Esophagus (tissue), 2 donors: Measurements from ENCODE around the gene NPM1. TPM values are rescaled to one million over a fixed set of nuclear protein-coding genes. Genes with fewer than 3 reads are reported as not detected.
"Not testable (repeated sequence)": the region's sequence is repeated elsewhere in the genome, so short reads cannot be mapped to it uniquely, and the experiment has no call there.

Experiments
- H3K27ac ChIP-seq, 2 donors: one replicate each; pipeline ENCODE4 v1.5.1; 2013; ENCODE audit warnings: low read depth in 2 of 2, mild to moderate bottlenecking in 2 of 2, inconsistent platforms in 1 of 2, low read length in 1 of 2, moderate library complexity in 1 of 2
- H3K27me3 ChIP-seq, 2 donors: one replicate each; pipeline ENCODE4 v1.6.1; 2013; ENCODE audit warnings: low read length in 2 of 2, control low read depth in 1 of 2, mild to moderate bottlenecking in 1 of 2; ENCODE audit not compliant: insufficient read depth in 2 of 2, control insufficient read depth in 1 of 2
- H3K36me3 ChIP-seq, 2 donors: one replicate each; pipeline ENCODE4 v1.6.1; 2013; ENCODE audit warnings: low read length in 1 of 2; ENCODE audit not compliant: control insufficient read depth in 2 of 2, insufficient read depth in 2 of 2
- H3K4me1 ChIP-seq, 2 donors: one replicate each; pipeline ENCODE4 v1.6.1; 2013; ENCODE audit warnings: low read length in 1 of 2; ENCODE audit not compliant: control insufficient read depth in 2 of 2, insufficient read depth in 2 of 2
- H3K4me3 ChIP-seq, 2 donors: one replicate each; pipeline ENCODE4 v1.5.1; 2013; ENCODE audit warnings: low read length in 2 of 2, mild to moderate bottlenecking in 2 of 2, low read depth in 1 of 2, moderate library complexity in 1 of 2
- H3K9me3 ChIP-seq, 2 donors: one replicate each; pipeline ENCODE4 v1.6.1; 2013; ENCODE audit warnings: mild to moderate bottlenecking in 2 of 2, low read depth in 1 of 2, low read length in 1 of 2, moderate library complexity in 1 of 2; ENCODE audit not compliant: control insufficient read depth in 2 of 2, insufficient read depth in 1 of 2
- WGBS, 2 donors: extraction: QIAGEN DNeasy Blood & Tissue Kit; methylation state at CpG; one replicate each; pipeline ENCODE4 v1.1.7; 2013; 5-methylcytosine and 5-hydroxymethylcytosine counted together
- polyA plus RNA-seq, 2 donors: library from polyadenylated mRNA; stranded (reverse); fragments of 200-250 nt; gene quantifications; one replicate each; pipeline ENCODE4 v1.2.3, GENCODE V29; 2013
- donor health status: healthy with polysubstance abuse.
- donor health status: Bipolar disorder and iron deficiency.

NPM1 gene, protein sequence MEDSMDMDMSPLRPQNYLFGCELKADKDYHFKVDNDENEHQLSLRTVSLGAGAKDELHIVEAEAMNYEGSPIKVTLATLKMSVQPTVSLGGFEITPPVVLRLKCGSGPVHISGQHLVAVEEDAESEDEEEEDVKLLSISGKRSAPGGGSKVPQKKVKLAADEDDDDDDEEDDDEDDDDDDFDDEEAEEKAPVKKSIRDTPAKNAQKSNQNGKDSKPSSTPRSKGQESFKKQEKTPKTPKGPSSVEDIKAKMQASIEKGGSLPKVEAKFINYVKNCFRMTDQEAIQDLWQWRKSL
- 1,000 to 10,000 TPM in 1 of 2 donors, 100 to 1,000 TPM in 1; 800 to 2,525 TPM for polyA plus RNA-seq

DNA sequence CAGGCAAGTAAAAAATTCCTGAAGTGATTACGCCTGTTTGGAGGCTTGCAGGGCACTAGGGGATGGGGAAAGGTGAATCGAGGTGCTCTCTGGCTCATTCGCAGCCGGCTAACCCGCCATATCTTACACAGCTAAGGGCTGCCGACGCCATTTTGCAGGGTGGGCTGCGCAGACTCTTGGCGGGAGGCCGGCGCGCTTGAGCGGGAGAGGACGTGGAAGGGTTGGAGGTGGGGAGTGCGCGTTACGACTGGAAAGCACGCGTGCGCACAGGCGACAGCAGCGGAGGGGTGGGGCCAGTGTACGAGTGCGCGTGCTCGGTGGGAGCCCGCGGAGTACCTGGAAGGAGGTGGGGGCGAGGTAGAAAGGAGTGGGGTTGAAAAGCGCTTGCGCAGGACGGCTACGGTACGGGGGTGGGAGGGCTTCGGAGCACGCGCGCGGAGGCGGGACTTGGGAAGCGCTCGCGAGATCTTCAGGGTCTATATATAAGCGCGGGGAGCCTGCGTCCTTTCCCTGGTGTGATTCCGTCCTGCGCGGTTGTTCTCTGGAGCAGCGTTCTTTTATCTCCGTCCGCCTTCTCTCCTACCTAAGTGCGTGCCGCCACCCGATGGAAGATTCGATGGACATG, at the start of gene NPM1:
Gene NPM1, plus strand, starts transcription at position 505 of the 625 bp plus-strand sequence. Its CDS starts 100 bp downstream, at position 605.
- Histone ChIP-seq H3K4me1 (peaks cover 0 to 2% of the 10 kb centered on the region in 2 donors), H3K36me3 (peaks cover 0 to 5% of the 10 kb centered on the region in 2 donors), H3K27me3 (no peaks in the 10 kb centered on the region), H3K27ac (peak within 1 kb of the TSS; percentile 72 to 90), H3K4me3 (peak within 1 kb of the TSS; percentile 76 to 93), H3K9me3 (no peaks in the 10 kb centered on the region)
- 0 to 1% methylated on average over 54 to 56 of the region's 56 CpGs for WGBS, 2 donors

GRCh38 chr5:171340042-171340441, 47.6 kb upstream of the NPM1 start:
- Histone ChIP-seq H3K27me3 (peaks cover 0 to 2% of the 10 kb centered on the region in 2 donors), H3K36me3 (no peaks in the 10 kb centered on the region), H3K4me1 (no peaks in the 10 kb centered on the region)

GRCh38 chr5:171340491-171340890, 47.2 kb upstream of the NPM1 start:
- H3K27ac ChIP-seq = no peak overlapping the region
- no peaks in the 10 kb centered on the region for H3K36me3 ChIP-seq
- 42 to 56% methylated on average over 6 of the region's 6 CpGs for WGBS, 2 donors
- H3K4me1 ChIP-seq = no peaks in the 10 kb centered on the region
- no peak overlapping the region for H3K4me3 ChIP-seq
- peaks cover 0 to 4% of the 10 kb centered on the region in 2 donors for H3K27me3 ChIP-seq
- no peaks in the 10 kb centered on the region for H3K9me3 ChIP-seq

More at GRCh38 chr5:171340042-171340441, 47.6 kb upstream of the NPM1 start:
- no peak overlapping the region for H3K4me3 ChIP-seq
- H3K27ac ChIP-seq = no peak overlapping the region
- H3K9me3 ChIP-seq = no peaks in the 10 kb centered on the region

- Histone ChIP-seq H3K9me3 (no peaks in the 10 kb centered on the region), H3K4me3 (no peak overlapping the region), H3K27me3 (peaks cover 0 to 4% of the 10 kb centered on the region in 2 donors), H3K36me3 (no peaks in the 10 kb centered on the region), H3K27ac (no peak overlapping the region), H3K4me1 (no peaks in the 10 kb centered on the region)
- WGBS, 2 donors = 54 to 55% methylated on average over 17 of the region's 17 CpGs
These were observed 45.1 kb upstream of the NPM1 start for GRCh38 chr5:171342362-171343111.

DNA sequence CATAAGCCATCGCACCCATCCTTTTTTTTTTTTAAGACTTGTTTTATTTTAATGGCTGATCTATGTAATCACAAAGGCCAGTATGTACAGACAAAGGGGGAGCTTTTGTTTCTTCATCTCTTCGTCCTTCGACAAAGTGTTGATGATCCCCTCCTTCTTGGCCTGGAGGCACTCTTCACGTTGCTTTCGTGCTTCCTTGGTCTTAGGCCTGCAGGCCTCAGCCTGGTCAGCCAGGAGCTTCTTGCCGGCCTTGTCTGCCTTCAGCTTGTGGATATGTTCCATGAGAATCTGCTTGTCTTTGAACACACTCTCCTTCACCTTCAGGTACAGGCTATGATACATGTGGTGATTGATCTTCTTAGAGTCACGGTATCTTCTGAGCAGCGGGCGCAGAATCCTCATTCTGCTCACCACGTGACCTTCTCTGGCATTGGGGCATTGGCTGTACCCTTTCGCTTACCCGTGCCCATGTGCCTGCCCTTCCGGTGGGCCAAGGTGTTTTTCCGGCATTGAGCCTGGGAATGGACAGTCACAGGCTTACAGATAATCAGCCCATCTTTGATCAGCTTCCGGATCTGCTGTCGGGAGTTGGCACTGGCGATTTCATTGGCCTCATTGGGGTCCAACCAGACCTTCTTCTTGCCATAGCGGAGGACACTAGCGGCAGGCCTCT, 42.6 kb upstream of the NPM1 start:
- Histone ChIP-seq H3K27ac (no peak overlapping the region), H3K9me3 (no peaks in the 10 kb centered on the region), H3K4me1 (no peaks in the 10 kb centered on the region), H3K36me3 (no peaks in the 10 kb centered on the region), H3K27me3 (peaks cover 0 to 2% of the 10 kb centered on the region in 2 donors), H3K4me3 (no peak overlapping the region)
- 93% methylated on average over 19 of the region's 19 CpGs for WGBS, 2 donors

- H3K9me3 ChIP-seq = no peaks in the 10 kb centered on the region
- H3K4me1 ChIP-seq = no peaks in the 10 kb centered on the region
- no peak overlapping the region for H3K4me3 ChIP-seq
- WGBS, 2 donors = 78 to 81% methylated on average over 7 of the region's 7 CpGs
- H3K27me3 ChIP-seq = no peaks in the 10 kb centered on the region
- no peak overlapping the region for H3K27ac ChIP-seq
- no peaks in the 10 kb centered on the region for H3K36me3 ChIP-seq
These were observed 36.0 kb upstream of the NPM1 start for GRCh38 chr5:171351536-171352073.

DNA sequence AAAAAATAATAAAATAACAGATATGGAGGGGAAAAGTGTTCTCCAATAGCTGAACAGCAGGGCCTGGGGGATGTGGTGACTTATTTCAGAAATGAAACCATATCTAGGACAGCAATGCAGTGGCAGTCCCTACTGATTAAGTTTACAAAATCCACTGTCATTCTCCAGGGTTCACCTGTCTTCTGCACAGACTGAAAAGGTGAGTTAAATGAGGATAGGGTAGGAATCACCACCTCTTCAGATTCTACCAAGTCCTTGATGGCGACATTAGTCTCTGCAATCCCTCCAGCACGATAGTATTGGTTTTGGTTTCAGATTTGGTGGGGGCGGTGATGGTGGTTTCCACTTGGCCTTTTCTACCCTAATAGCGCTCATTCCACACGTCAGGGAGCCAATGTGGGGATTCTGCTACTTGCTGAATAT, 32.3 kb upstream of the NPM1 start:
- Histone ChIP-seq H3K27me3 (no peaks in the 10 kb centered on the region), H3K4me1 (no peaks in the 10 kb centered on the region), H3K4me3 (no peak overlapping the region), H3K27ac (no peak overlapping the region), H3K36me3 (no peaks in the 10 kb centered on the region), H3K9me3 (no peaks in the 10 kb centered on the region)
- 81 to 84% methylated on average over 5 of the region's 5 CpGs for whole genome bisulfite sequencing, 2 donors

- H3K4me1 ChIP-seq = no peaks in the 10 kb centered on the region
- WGBS, 2 donors = 95 to 97% methylated on average over 2 of the region's 2 CpGs
- H3K27ac ChIP-seq = no peak overlapping the region
- H3K4me3 ChIP-seq = no peak overlapping the region
- no peaks in the 10 kb centered on the region for H3K36me3 ChIP-seq
- no peaks in the 10 kb centered on the region for H3K9me3 ChIP-seq
- no peaks in the 10 kb centered on the region for H3K27me3 ChIP-seq
These were observed 29.8 kb upstream of the NPM1 start for GRCh38 chr5:171357843-171358242.

GRCh38 chr5:171361151-171361550, 26.5 kb upstream of the NPM1 start:
- WGBS, 2 donors = 77 to 80% methylated on average over 7 of the region's 7 CpGs

More at GRCh38 chr5:171361151-171361550, 26.5 kb upstream of the NPM1 start:
- H3K9me3 ChIP-seq, H3K27ac ChIP-seq, H3K36me3 ChIP-seq, H3K4me3 ChIP-seq, H3K4me1 ChIP-seq, H3K27me3 ChIP-seq: not testable (repeated sequence)
